ENCODE data around the gene FNDC3B.
"Not testable (repeated sequence)": the region's sequence is repeated elsewhere in the genome, so short reads cannot be mapped to it uniquely, and the experiment has no call there.

The FNDC3B gene

DNA sequence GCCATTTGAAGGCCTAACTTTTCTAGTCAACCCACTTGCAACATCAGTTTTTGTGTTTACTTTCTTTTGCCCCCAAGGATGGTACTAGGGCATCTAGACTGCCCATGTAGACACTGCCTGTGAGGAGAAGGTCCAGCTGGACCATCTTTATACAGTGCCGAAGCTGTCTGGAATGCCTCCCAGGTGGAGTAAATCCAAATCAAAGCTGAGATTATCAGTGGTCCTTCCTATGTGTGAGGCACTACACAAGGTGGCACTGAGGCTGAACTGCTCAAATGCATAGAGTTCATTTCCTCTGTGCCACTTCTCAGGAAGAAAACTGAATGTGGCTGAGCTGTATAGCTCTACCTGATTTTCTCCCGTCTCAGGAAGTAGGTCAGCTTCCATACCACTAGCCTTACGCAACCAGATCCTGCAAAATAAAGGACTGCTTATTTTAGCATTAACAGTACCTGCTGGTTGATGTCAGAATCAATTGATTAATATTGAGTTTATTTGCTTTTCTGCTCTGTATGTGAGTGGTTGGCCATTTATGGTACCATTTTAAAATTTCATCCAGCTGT, 302.8 kb downstream of the FNDC3B start:
- DNase-seq (ENCODE audit: low spot score): no peak

DNA sequence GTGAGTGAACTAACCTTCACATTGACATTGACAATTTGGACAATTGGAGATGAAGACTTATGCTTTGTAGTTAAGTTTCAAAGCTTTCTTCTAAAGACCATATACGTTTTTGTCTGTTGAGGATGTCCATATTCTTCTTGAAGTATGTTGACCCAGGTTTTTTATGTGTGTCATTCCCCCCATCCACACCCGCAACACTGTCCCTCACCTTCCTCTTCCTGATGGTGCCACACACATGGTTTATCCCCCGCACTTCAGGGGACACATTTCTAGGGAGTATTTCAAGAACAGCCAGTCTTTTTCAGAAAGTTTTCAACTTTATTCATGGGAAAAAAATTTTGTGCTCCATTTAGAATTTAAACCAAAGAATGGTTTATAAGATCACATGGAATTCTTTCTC, 303.7 kb downstream of the FNDC3B start:
- DNase-seq (ENCODE audit: low spot score): no peak

DNA sequence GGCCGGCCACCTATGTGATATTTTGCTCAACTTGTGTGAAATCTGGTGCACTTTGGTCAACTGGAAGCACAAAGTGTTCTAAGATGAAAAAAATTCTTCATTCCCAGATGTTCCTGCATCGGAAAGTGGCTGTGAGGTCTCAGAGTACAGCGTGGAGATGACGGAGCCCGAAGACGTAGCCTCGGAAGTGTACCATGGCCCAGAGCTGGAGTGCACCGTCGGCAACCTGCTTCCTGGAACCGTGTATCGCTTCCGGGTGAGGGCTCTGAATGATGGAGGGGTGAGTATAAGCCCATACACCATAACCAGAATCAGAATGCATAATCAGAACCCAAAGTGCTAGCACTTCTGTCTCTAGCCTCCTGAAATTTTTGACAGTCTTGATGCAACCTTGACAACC, 304.6 kb downstream of the FNDC3B start:
- DNase-seq (ENCODE audit: low spot score): no peak

DNA sequence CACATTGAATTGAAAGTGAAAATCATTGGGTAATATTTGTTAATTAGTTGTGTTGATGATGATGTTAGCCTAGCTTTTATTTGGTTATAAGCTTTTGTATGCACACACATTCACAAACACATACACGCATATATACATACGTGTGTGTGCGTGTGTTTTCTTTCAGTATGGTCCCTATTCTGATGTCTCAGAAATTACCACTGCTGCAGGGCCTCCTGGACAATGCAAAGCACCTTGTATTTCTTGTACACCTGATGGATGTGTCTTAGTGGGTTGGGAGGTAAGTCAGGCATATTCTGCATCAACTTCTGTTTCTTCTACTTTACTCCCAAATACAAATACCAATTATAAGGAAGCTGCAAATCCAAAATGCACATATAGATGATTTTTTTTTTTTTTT, 306.8 kb downstream of the FNDC3B start:
- no peak for DNase-seq (ENCODE audit: low spot score)

DNA sequence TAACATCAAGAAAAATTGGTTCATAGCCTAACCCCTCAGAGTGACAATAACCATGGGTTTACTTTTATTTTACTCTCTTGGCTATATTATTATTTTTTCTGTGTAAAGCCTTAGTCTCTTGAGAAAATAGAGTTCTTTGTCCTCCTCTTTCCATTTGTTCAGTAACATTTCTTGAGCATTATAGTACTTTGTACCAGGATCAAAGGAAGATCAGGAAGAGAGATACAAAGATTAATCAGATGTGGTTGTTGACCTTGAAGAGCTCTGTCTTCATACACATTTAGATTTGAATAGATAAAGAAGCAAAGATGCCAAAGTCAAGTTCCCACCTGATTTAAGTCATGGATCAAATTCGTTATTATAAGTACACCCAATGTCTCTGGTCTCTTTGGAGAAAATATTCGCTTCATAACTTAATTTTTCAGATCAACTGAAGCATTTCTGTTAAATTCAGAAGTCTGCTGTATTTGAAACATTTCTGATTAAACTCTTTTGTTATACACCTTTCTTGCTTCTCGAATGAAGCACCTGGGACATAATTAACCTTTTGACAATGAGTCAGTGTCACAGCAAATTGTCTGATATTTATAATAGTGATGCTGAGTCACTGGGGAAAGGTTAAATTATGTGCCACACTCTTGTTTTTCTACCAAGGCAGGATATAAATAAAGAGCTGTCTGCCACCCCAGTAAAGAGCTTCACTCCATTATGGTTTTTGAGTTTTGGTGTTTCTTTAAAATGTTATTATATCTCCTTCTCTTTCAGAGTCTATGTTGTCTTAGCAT, 308.7 kb downstream of the FNDC3B start:
- no peak for DNase-seq (ENCODE audit: low spot score)

GRCh38 chr3:172351895-172352466, 312.6 kb downstream of the FNDC3B start:
- DNase-seq (ENCODE audit: low spot score): no peak

- no peak for DNase-seq (ENCODE audit: low spot score)
Measured at GRCh38 chr3:172352786-172353185, 313.4 kb downstream of the FNDC3B start.

DNA sequence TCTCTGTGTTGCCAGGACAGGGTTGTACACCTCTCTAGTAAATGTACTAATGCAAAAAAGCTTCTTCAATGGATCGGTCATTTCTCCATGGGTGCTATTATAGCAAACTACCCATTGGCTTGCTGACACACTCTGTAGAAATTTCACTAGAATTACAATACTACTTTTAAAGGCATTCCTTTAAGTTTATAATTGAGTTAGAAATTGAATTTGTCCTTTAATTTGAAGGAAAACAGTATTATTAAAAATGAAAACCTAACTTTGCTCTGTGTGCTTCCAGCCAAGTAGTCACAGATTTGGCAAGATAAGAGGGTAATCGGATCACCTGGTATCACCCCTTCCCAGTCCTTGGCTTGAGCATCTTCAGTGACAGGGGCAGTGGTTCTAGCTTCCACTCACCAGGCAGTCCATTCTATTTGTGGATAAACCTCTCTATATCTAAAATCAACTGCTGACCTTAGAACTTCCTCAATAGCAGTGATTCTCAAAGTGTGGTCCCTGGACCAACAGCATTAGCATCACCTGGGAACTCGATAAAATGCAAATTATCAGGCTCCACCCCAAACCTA, 315.6 kb downstream of the FNDC3B start:
- DNase-seq (ENCODE audit: low spot score): no peak

DNA sequence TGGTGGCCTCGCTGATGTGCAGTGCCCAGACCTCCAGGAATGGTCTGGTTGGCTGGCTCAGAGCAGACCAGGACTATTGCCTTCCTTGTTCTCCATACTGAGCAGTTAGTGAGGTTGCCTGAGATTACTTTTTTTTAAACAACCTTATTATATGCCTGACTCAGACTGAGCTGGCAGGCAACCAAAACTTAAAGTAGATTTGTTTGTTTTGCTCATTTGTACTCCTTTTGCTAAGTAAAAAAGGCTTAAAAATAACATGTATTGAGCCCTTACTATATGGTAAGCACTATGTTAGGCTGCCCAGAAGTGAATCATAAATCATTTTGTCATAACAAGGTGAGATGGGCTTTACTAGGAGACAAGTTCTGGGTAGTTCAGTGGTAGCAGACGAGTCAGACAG, 316.5 kb downstream of the FNDC3B start:
- no peak for DNase-seq (ENCODE audit: low spot score)

DNA sequence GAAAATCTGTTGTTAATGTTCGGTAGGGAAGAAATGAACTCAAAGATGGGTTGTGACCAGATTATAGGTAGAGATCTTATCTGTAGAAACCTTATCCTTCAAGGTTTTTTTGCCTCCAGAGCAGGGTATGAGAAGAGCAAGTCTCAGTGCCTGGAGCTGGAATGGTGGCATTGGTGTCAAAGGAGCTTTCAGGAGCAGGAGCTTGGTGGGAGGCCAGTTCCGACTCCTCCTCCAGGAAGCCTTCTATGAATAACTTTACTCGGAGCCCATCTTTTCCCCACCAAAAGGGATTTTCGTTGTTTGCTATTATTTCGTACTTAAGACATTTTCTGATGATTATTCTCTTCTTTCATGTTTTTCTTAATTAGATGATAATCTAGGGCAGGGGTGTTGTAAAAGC, 317.0 kb downstream of the FNDC3B start:
- DNase-seq (ENCODE audit: low spot score): no peak

DNA sequence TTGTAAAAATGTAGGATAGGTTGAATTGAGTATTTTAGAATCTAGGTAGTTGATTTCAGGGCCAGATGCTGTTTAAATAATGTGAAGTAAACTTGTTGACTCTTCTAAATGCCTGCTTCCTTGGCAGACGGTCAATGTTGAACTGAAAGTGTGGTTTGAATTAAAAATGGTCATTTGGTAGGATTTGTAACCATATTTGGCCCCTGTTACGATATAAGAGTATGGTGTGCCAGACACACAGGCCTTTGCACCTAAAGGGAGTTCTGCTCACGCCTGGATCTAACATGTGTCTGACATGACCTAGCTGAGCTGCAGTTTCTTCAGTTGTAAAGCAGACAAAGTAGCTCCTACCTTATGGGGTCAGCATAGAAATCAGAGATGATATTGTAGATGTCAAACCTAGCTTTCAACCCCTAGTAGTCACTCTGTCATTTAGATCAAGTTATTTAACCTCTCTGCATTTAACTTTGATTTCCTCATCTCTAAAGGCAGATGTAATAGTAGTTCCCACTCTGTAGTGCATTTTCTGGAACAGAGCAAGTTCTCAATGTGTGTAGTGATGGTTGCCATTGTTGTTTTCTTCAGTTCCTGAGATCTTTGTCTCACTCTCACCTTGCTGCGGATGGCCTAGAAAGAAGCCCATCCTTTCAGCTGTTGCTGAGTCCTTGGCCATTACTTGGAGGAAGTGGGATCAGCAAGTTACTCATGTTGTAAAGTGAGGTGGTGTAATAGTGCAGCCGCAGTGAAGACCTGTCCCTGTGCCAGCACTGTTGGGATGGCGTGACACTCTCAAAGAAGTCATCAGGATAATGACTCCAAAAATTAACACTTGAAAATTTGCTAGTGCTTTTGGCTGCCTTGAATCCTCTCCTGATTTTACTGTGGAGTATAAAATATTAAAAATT, 318.7 kb downstream of the FNDC3B start:
- no peak for DNase-seq (ENCODE audit: low spot score)

GRCh38 chr3:172359231-172359630, 319.9 kb downstream of the FNDC3B start:
- no peak for DNase-seq (ENCODE audit: low spot score)

DNA sequence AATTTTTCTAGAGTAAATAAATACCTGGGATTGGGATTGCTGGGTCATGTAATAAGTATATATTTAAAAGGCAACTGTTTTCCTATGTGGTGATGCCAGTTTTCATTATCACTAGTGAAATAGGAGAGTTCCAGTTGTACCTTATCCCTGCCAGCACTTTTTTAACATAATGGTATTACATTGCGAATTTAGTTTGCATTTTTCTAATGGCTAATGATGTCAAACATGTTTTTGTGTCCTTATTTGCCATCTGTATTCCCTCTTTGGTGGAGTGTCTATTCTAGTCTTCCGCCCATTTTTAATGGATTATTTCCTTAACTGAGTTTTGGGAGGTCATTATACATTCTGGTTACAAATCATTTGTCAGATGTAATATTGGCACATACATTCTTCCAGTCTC, 320.6 kb downstream of the FNDC3B start:
- no peak for DNase-seq (ENCODE audit: low spot score)

- DNase-seq (ENCODE audit: low spot score): no peak
Measured at GRCh38 chr3:172362583-172362982, 323.2 kb downstream of the FNDC3B start.

- DNase-seq (ENCODE audit: low spot score): no peak
Measured at GRCh38 chr3:172364374-172365027, 325.1 kb downstream of the FNDC3B start.

DNA sequence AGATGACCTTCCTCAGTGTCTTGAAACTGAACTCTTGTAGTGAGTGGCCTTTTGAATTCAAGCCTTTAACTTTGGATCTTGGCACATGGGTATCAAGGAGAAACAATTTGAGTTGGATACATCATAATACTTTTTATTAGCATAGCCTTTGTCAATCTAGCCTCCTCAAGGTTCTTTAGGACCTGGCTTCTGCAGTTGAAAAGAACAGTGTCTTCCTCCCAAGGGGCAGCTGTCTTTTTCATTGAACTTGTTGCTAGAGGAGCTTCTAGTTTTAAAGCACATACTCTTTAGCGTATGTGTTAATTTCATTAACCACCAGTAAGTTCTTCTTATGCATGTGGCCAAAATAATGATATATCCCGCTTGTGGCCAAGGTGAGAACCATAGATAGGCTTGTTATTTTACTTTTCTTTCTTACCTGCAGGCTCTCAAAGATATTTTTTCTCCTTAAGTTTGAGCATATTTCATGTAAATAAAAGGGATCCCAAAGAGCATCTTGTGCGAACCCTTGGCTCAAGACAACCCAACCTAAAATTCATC, 325.7 kb downstream of the FNDC3B start:
- no peak for DNase-seq (ENCODE audit: low spot score)

- DNase-seq (ENCODE audit: low spot score): no peak
Measured at GRCh38 chr3:172367205-172368105, 328.1 kb downstream of the FNDC3B start.

- not testable (repeated sequence) for DNase-seq (ENCODE audit: low spot score)
Measured at GRCh38 chr3:172368556-172368955, 329.2 kb downstream of the FNDC3B start.

GRCh38 chr3:172369590-172370259, 330.3 kb downstream of the FNDC3B start:
- peak; percentile 10 for DNase-seq (ENCODE audit: low spot score)

DNA sequence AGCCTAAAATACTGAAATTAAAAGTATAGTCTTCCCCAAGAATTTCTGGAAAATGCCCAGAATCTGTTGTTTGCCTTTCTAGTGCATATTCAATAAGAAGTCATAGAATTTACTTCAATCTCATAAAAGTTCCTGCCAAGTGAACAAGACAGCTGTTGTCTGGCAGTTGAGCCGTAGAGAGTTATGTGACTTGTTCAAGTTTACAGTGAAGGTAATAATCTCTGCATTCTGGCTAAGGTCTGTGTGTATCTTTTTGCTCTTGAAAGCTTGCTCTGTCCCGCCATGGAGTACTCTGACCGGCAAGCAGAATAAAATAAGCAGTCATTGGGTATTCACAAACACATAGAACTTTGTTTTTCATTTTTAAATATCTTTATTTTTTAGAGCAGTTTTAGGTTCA, 331.0 kb downstream of the FNDC3B start:
- no peak for DNase-seq (ENCODE audit: low spot score)
